Measurements from ENCODE around the gene ZNF773.
"Not testable (repeated sequence)": the region's sequence is repeated elsewhere in the genome, so short reads cannot be mapped to it uniquely, and the experiment has no call there.

The ZNF773 gene

GRCh38 chr19:57499680-57500395 is at the start of gene ZNF773:
TSS of gene ZNF773 (plus strand) at chr19:57499938. CDS start at chr19:57500081, 143 bp downstream.
- DNase-seq, result peak; percentile 96

- no peak for DNase-seq
Measured at GRCh38 chr19:57452307-57452706, 47.4 kb upstream of the ZNF773 start.

GRCh38 chr19:57465680-57466381 is 33.9 kb upstream of the ZNF773 start:
- peak; percentile 44 for DNase-seq

GRCh38 chr19:57466489-57466888 is 33.2 kb upstream of the ZNF773 start:
- no peak for DNase-seq

- DNase-seq, result no peak
Measured at GRCh38 chr19:57473646-57474045, 26.1 kb upstream of the ZNF773 start.

- peak; percentile 93 for DNase-seq
Measured at GRCh38 chr19:57477191-57478008, 22.3 kb upstream of the ZNF773 start, which contains the start of gene ZNF772. TSS of gene ZNF772 (minus strand) at chr19:57477566. CDS start at chr19:57477309, 257 bp downstream.

GRCh38 chr19:57487477-57488298 is 12.1 kb upstream of the ZNF773 start, which contains the start of gene ZNF419:
TSS of gene ZNF419 (plus strand) at chr19:57487750. CDS start at chr19:57487951, 201 bp downstream.
- DNase-seq, result peak; percentile 95

- DNase-seq, result not testable (repeated sequence)
Measured at GRCh38 chr19:57488299-57488644, 11.5 kb upstream of the ZNF773 start.

GRCh38 chr19:57499332-57499679 is 432 bp upstream of the ZNF773 start:
- DNase-seq, result not testable (repeated sequence)

- DNase-seq, result not testable (repeated sequence)
Measured at GRCh38 chr19:57500400-57500799, 662 bp downstream of the ZNF773 start.

- DNase-seq, result no peak
Measured at GRCh38 chr19:57506163-57506562, 6.4 kb downstream of the ZNF773 start.

GRCh38 chr19:57511484-57511883 is 11.7 kb downstream of the ZNF773 start:
- no peak for DNase-seq

- no peak for DNase-seq
Measured at GRCh38 chr19:57512845-57513244, 13.1 kb downstream of the ZNF773 start.

- DNase-seq, result no peak
Measured at GRCh38 chr19:57515255-57515654, 15.5 kb downstream of the ZNF773 start.

GRCh38 chr19:57518021-57518420 is 18.3 kb downstream of the ZNF773 start:
- not testable (repeated sequence) for DNase-seq

GRCh38 chr19:57527136-57527881 is 27.6 kb downstream of the ZNF773 start, which contains the start of gene ZNF549:
TSS of gene ZNF549 (plus strand) at chr19:57527356. CDS start at chr19:57527574, 218 bp downstream.
- DNase-seq, result peak; percentile 93

- no peak for DNase-seq
Measured at GRCh38 chr19:57537953-57538547, 38.3 kb downstream of the ZNF773 start.

GRCh38 chr19:57546513-57546912 is 46.8 kb downstream of the ZNF773 start:
- no peak for DNase-seq

- DNase-seq, result no peak
Measured at GRCh38 chr19:57552432-57552831, 52.7 kb downstream of the ZNF773 start.

GRCh38 chr19:57557659-57558058 is 57.9 kb downstream of the ZNF773 start:
- no peak for DNase-seq

Data from activated CD4-positive, alpha-beta T cell treated with anti-CD3 and anti-CD28 coated beads, Interleukin-10, Interleukin-2, amounts not matched to agents 100 ng/mL and 50 ng/mL, durations not matched to agents 16 hours and 8 hours (primary cell).